Activated CD4-positive, alpha-beta T cell treated with anti-CD3 and anti-CD28 coated beads, Interleukin-2, amount 10 ng/mL, durations not matched to agents 24 days and 14 days (primary cell): ENCODE results near the gene CCDC15. TPM values are rescaled to one million over a fixed set of nuclear protein-coding genes. Genes with fewer than 3 reads are reported as not detected.
A peak's percentile ranks its signal among the peaks of the same experiment; 100 is the strongest.

Experiments
- DNase-seq: peaks from one replicate; pipeline ENCODE4 v3.0.0; 2022
- H3K27ac Mint-ChIP-seq: one replicate; pipeline ENCODE4 v1.8.0; 2022; ENCODE audit warnings: mild to moderate bottlenecking, mixed read lengths
- H3K27me3 Mint-ChIP-seq: one replicate; pipeline ENCODE4 v1.8.0; 2022; ENCODE audit warnings: mixed read lengths
- H3K36me3 Mint-ChIP-seq: one replicate; pipeline ENCODE4 v1.8.0; 2022; ENCODE audit warnings: low read depth, mild to moderate bottlenecking, mixed read lengths
- H3K4me1 Mint-ChIP-seq: one replicate; pipeline ENCODE4 v1.8.0; 2021; ENCODE audit warnings: mixed read lengths
- H3K4me3 Mint-ChIP-seq: one replicate; pipeline ENCODE4 v1.8.0; 2022; ENCODE audit warnings: mild to moderate bottlenecking, moderate library complexity, mixed read lengths
- H3K9me3 Mint-ChIP-seq: one replicate; pipeline ENCODE4 v1.8.0; 2021; ENCODE audit warnings: mixed read lengths
- intact Hi-C: fragments of 100-400 bp; cut with micrococcal nuclease; formaldehyde crosslinking; loops from one replicate; pipeline ENCODE4 v1.15.1; 2023
- total RNA-seq: library from RNA; stranded (reverse); gene quantifications from 2 replicates; pipeline ENCODE4 v1.2.3, GENCODE V29; 2022

The CCDC15 gene
- total RNA-seq, result 4.1 and 4.5 TPM in 2 replicates

- no peak within 1 kb of the TSS for H3K4me3 Mint-ChIP-seq
- peaks cover 6% of the 10 kb centered on the region for H3K4me1 Mint-ChIP-seq
- peak; percentile 99 for DNase-seq
- H3K9me3 Mint-ChIP-seq, result no peaks in the 10 kb centered on the region
- intact Hi-C loops, result loop anchor here (1.0 to 10.0 kb wide), 7 partner anchors 33 to 931 kb away; partner anchors contain the start of genes HYLS1, SIAE, SPA17 and TBRG1
- no peaks in the 10 kb centered on the region for H3K36me3 Mint-ChIP-seq
- H3K27me3 Mint-ChIP-seq, result no peaks in the 10 kb centered on the region
- H3K27ac Mint-ChIP-seq, result no peak within 1 kb of the TSS
Observed at GRCh38 chr11:124953753-124954589, at the start of gene CCDC15. TSS of gene CCDC15 (plus strand) at chr11:124954202. CDS start at chr11:124954733, 531 bp downstream.

GRCh38 chr11:124915541-124916369, 38.2 kb upstream of the CCDC15 start:
- H3K4me3 Mint-ChIP-seq, result no peak overlapping the region
- peaks cover 4% of the 10 kb centered on the region for H3K4me1 Mint-ChIP-seq
- H3K27ac Mint-ChIP-seq, result no peak overlapping the region
- peaks cover 2% of the 10 kb centered on the region for H3K36me3 Mint-ChIP-seq
- intact Hi-C loops, result no loop called here
- DNase-seq, result no peak
- H3K9me3 Mint-ChIP-seq, result peaks cover 10% of the 10 kb centered on the region
- peaks cover 15% of the 10 kb centered on the region for H3K27me3 Mint-ChIP-seq

GRCh38 chr11:124916370-124916710, 37.7 kb upstream of the CCDC15 start:
- intact Hi-C loops, result no loop called here
- Mint-ChIP-seq H3K9me3 (peaks cover 10% of the 10 kb centered on the region), H3K36me3 (peaks cover 2% of the 10 kb centered on the region), H3K27ac (no peak overlapping the region), H3K27me3 (peaks cover 15% of the 10 kb centered on the region), H3K4me3 (no peak overlapping the region), H3K4me1 (peaks cover 4% of the 10 kb centered on the region)
- no peak for DNase-seq

- Mint-ChIP-seq H3K4me3 (no peak overlapping the region), H3K4me1 (peaks cover 4% of the 10 kb centered on the region), H3K36me3 (peaks cover 2% of the 10 kb centered on the region), H3K27me3 (peaks cover 17% of the 10 kb centered on the region), H3K9me3 (peaks cover 5% of the 10 kb centered on the region), H3K27ac (no peak overlapping the region)
- intact Hi-C loops, result no loop called here
- no peak for DNase-seq
Observed at GRCh38 chr11:124917115-124917637, 36.8 kb upstream of the CCDC15 start.

GRCh38 chr11:124918950-124919349, 35.1 kb upstream of the CCDC15 start, which contains the start of gene HEPN1:
TSS of gene HEPN1 (plus strand) at chr11:124919250.
- intact Hi-C loops, result no loop called here

DNA sequence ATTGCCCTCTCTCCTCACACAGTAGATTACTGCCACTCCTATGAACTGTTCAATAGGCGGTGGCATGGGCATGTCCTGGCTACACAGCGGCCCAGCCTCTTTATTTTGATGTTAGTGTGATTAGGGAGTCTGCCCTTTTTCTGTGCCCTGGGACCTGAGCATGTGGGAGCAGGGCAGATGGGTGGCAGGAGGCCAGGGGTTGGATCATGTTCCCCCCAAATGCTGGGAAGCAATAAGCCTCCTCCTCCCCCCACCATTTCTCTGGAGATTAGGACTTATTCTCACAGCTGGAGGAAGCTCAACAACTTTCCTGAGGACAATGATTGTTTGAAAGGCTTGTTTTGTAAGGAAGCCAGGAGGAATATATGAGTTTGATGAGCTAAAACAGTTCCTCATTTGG, 34.1 kb upstream of the CCDC15 start:
- H3K27ac Mint-ChIP-seq, result no peak overlapping the region
- H3K27me3 Mint-ChIP-seq, result peaks cover 14% of the 10 kb centered on the region
- no peak for DNase-seq
- no peaks in the 10 kb centered on the region for H3K9me3 Mint-ChIP-seq
- H3K4me1 Mint-ChIP-seq, result peaks cover 11% of the 10 kb centered on the region
- intact Hi-C loops, result loop anchor here (2.0 kb wide), 1 partner anchor 35 kb away; the partner anchor contains the start of gene CCDC15
- H3K36me3 Mint-ChIP-seq, result peaks cover 2% of the 10 kb centered on the region
- H3K4me3 Mint-ChIP-seq, result no peak overlapping the region

More at GRCh38 chr11:124918950-124919349, 35.1 kb upstream of the CCDC15 start, which contains the start of gene HEPN1:
- no peak for DNase-seq
- no peaks in the 10 kb centered on the region for H3K9me3 Mint-ChIP-seq
- no peak within 1 kb of the TSS for H3K4me3 Mint-ChIP-seq
- peaks cover 2% of the 10 kb centered on the region for H3K36me3 Mint-ChIP-seq
- peaks cover 17% of the 10 kb centered on the region for H3K27me3 Mint-ChIP-seq
- H3K4me1 Mint-ChIP-seq, result peaks cover 11% of the 10 kb centered on the region
- H3K27ac Mint-ChIP-seq, result no peak within 1 kb of the TSS

GRCh38 chr11:124920356-124920755, 33.6 kb upstream of the CCDC15 start:
- intact Hi-C loops, result loop anchor here (2.0 kb wide), 1 partner anchor 34 kb away; the partner anchor contains the start of gene CCDC15
- Mint-ChIP-seq H3K27me3 (peaks cover 14% of the 10 kb centered on the region), H3K4me3 (peak overlapping the region; percentile 67), H3K4me1 (peaks cover 11% of the 10 kb centered on the region), H3K9me3 (no peaks in the 10 kb centered on the region), H3K27ac (no peak overlapping the region), H3K36me3 (peaks cover 2% of the 10 kb centered on the region)
- no peak for DNase-seq

GRCh38 chr11:124920870-124921609, 33.0 kb upstream of the CCDC15 start:
- DNase-seq, result peak; percentile 90
- Mint-ChIP-seq H3K9me3 (no peaks in the 10 kb centered on the region), H3K36me3 (peaks cover 2% of the 10 kb centered on the region), H3K4me1 (peaks cover 11% of the 10 kb centered on the region), H3K4me3 (peak overlapping the region; percentile 67), H3K27me3 (peaks cover 14% of the 10 kb centered on the region), H3K27ac (no peak overlapping the region)
- intact Hi-C loops, result loop anchor here (2.0 kb wide), 1 partner anchor 34 kb away; the partner anchor contains the start of gene CCDC15

GRCh38 chr11:124922831-124923230, 31.2 kb upstream of the CCDC15 start:
- no peak for DNase-seq
- Mint-ChIP-seq H3K27me3 (peaks cover 14% of the 10 kb centered on the region), H3K27ac (no peak overlapping the region), H3K36me3 (peaks cover 2% of the 10 kb centered on the region), H3K4me3 (no peak overlapping the region), H3K9me3 (no peaks in the 10 kb centered on the region), H3K4me1 (peaks cover 11% of the 10 kb centered on the region)
- intact Hi-C loops, result no loop called here

DNA sequence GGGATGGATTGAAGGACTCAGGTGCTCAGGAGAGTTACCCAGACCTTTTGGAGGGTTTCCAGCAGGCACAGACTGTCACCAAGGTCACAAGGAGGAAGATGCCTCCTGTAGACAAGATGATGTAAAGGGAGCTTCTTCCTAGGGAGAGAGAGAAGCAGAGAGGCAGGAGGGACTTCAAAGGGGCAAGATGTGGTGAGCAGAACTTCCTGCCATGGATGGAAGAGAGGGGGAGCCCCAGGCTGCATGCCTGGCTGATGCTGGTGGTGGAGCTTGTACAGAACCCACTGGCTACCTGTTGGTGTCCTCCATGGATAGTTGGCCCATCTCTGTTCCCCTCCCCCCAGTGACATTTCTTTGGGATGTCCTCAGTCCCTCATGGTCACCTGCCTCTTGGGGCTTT, 30.7 kb upstream of the CCDC15 start:
- peak; percentile 64 for DNase-seq
- Mint-ChIP-seq H3K4me3 (no peak overlapping the region), H3K4me1 (peaks cover 11% of the 10 kb centered on the region)

DNA sequence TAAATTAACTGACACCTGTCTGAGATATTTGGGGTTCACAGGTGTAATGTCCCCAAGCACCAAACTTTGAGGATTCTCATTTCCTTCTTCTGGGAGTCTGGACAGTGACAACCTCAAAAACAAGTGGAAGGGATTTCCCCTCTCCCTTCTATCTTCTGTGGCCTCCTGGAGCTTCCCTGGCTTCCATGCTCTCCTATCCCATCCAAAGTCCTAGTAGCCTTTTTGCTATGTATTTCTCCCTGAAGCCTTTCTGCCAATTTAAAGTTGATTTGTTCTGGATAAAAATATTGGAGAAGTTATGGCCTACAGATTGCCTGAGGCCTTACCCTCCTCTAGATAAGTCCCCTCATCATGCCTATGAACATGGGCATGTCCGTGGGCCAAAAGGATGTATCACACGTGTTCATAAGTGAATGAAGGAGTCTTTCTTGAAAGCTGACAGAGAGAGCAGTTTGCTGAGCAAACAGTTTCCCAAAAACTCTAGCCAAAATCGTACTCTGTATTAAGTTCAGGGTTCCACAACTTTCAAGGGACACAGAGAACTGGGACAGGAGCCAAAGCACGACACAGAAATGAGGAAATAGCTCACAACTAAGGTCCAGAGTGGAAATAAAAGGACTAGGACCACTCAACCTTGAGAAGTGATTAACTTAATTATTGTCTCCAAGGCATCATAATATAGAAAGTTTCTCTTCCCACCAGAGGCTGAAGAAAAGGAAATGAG, 24.9 kb upstream of the CCDC15 start:
- Mint-ChIP-seq H3K27me3 (no peaks in the 10 kb centered on the region), H3K4me3 (no peak overlapping the region)
- intact Hi-C loops, result no loop called here

More for the DNA sequence above, 30.7 kb upstream of the CCDC15 start:
- intact Hi-C loops, result no loop called here
- no peak overlapping the region for H3K27ac Mint-ChIP-seq
- H3K36me3 Mint-ChIP-seq, result peaks cover 2% of the 10 kb centered on the region
- no peaks in the 10 kb centered on the region for H3K9me3 Mint-ChIP-seq
- peaks cover 12% of the 10 kb centered on the region for H3K27me3 Mint-ChIP-seq

DNA sequence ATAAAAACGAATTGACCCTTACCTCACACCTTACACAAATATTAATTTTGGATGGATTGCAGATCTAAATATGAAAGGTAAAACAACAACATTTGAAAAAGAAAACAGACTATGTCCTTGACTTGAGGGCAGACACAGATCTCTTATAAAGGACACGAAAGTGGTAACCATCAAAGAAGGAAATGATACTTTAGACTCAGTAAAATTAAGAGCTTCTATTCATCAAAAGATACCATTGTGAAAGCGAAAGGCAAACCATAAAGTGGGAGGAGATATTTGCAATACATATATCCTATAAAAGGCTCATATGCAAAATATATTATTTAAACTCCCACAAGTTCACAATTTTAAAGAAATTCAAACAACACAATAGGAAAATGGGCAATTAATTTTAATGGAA, 23.2 kb upstream of the CCDC15 start:
- H3K9me3 Mint-ChIP-seq, result no peaks in the 10 kb centered on the region
- DNase-seq, result no peak
- H3K4me3 Mint-ChIP-seq, result peak overlapping the region; percentile 11
- no peaks in the 10 kb centered on the region for H3K36me3 Mint-ChIP-seq
- H3K27me3 Mint-ChIP-seq, result peaks cover under 1% of the 10 kb centered on the region
- intact Hi-C loops, result no loop called here
- no peak overlapping the region for H3K27ac Mint-ChIP-seq
- H3K4me1 Mint-ChIP-seq, result peaks cover 5% of the 10 kb centered on the region

More for the DNA sequence above, 24.9 kb upstream of the CCDC15 start:
- H3K9me3 Mint-ChIP-seq, result no peaks in the 10 kb centered on the region
- H3K4me1 Mint-ChIP-seq, result peaks cover 5% of the 10 kb centered on the region
- H3K27ac Mint-ChIP-seq, result no peak overlapping the region
- H3K36me3 Mint-ChIP-seq, result no peaks in the 10 kb centered on the region
- no peak for DNase-seq
